Heart left ventricle (tissue), 16 donors: ENCODE data around the gene TSPAN32. TPM values are rescaled to one million over a fixed set of nuclear protein-coding genes. Genes with fewer than 3 reads are reported as not detected.

ENCODE experiments used
- ATAC-seq, 4 donors: fragments of 200-7000 bp; cut with Tn5 transposase; one replicate each; pipeline ENCODE4 v1.9.1; 2020 to 2022; ENCODE audit warnings: moderate library complexity in 4 of 4, mild to moderate bottlenecking in 3 of 4, moderate number of reproducible peaks in 1 of 4
- DNase-seq, 5 donors: peaks; one replicate each; pipeline ENCODE4 v3.0.0-alpha.2; 2020
- H3K27ac ChIP-seq, 12 donors: fragments of 200-600 bp; sonication (generic) in 4 of 12; one replicate each; pipeline versions ENCODE4 v1.5.0 to v1.8.0; 2016 to 2022; ENCODE audit warnings: mild to moderate bottlenecking in 2 of 12
- H3K27me3 ChIP-seq, 9 donors: fragments of 200-600 bp; sonication (generic) in 2 of 9; one replicate each; pipeline versions ENCODE4 v1.5.1 to v1.8.0; 2016 to 2022; ENCODE audit warnings: mild to moderate bottlenecking in 3 of 9
- H3K36me3 ChIP-seq, 9 donors: fragments of 200-600 bp; sonication (generic) in 2 of 9; one replicate each; pipeline versions ENCODE4 v1.5.0 to v1.8.0; 2018 to 2022; ENCODE audit warnings: mild to moderate bottlenecking in 2 of 9
- H3K4me1 ChIP-seq, 12 donors: fragments of 200-600 bp; sonication (generic) in 4 of 12; one replicate each; pipeline versions ENCODE4 v1.5.0 to v1.8.0; 2016 to 2022; ENCODE audit warnings: mild to moderate bottlenecking in 3 of 12
- H3K4me3 ChIP-seq, 12 donors: fragments of 200-600 bp; sonication (generic) in 4 of 12; one replicate each; pipeline versions ENCODE4 v1.5.0 to v1.8.0; 2017 to 2022; ENCODE audit warnings: mild to moderate bottlenecking in 9 of 12, moderate library complexity in 4 of 12
- H3K9me3 ChIP-seq, 12 donors: fragments of 200-600 bp; sonication (generic) in 4 of 12; one replicate each; pipeline versions ENCODE4 v1.5.0 to v1.8.0; 2016 to 2022; ENCODE audit warnings: mild to moderate bottlenecking in 1 of 12
- POLR2A ChIP-seq, 2 donors: fragments of 450-650 bp; IDR thresholded peaks; one replicate each; pipeline ENCODE4 v1.6.1; 2017; ENCODE audit warnings: antibody characterized with exemption in 2 of 2, mild to moderate bottlenecking in 2 of 2, moderate library complexity in 2 of 2
- WGBS, 4 donors: extraction: QIAGEN DNeasy Blood & Tissue Kit in 2 of 4; methylation state at CpG; one replicate each; pipeline versions ENCODE4 v1.1.5 to v1.1.7; 2013 to 2018; 5-methylcytosine and 5-hydroxymethylcytosine counted together
- intact Hi-C, 10 donors: fragments of 100-400 bp; cut with DNase I; formaldehyde crosslinking; loops; one replicate each; pipeline versions ENCODE4 v1.11.1 to v1.14.2; 2022
- long read RNA-seq, 3 donors: library from polyadenylated mRNA; unstranded; transcript quantifications; one replicate each; pipeline ENCODE4 v2.0.0, GENCODE V29; 2020 to 2021
- polyA plus RNA-seq, 2 donors: library from polyadenylated mRNA; stranded (reverse); fragments of 200-250 nt; gene quantifications; one replicate each; pipeline ENCODE4 v1.2.3, GENCODE V29; 2013
- total RNA-seq, 9 donors: library from RNA; depleted of rRNA in 2 of 9; stranded (reverse); fragments of >200 nt in 2 of 9; fragmentation: NEBNext Ultra II Directional in 3 of 9; extraction: Animal tissue kit (Norgen Biotek cat#: 25700) in 3 of 9; gene quantifications; one replicate each; pipeline versions ENCODE4 v1.1.0 to v1.2.4, GENCODE V29; 2016 to 2023
- TF ChIP-seq, protein P1 (sequence below), 12 donors: fragments of 200-600 bp; sonication (generic) in 4 of 12; IDR thresholded peaks; one replicate each; pipeline versions ENCODE4 v1.5.0 to v1.8.0; 2018 to 2022; ENCODE audit warnings: antibody characterized with exemption in 12 of 12, mild to moderate bottlenecking in 5 of 12
- donor health status: ischemic (EF 13 %, LVEDD 7.1; RV severe dilation, severe dysfunction).
- donor health status: healthy with polysubstance abuse.
- donor health status: DM: no; HTN: yes; CAD: no.
- donor health status: DM: no; HTN: no; CAD: no.
- donor health status: ischemic (EF 25% LVEDD 6.9; RV normal size, moderate dysfunction).
- donor health status: ischemic (EF 25% LVEDD 5.7; RV mildly dilated, moderate dysfunction).
- donor health status: healthy.
- donor health status: DM: yes; HTN: yes; CAD: no.
- donor health status: ischemic (EF 35%, LVEDD 5.7; RV mildly dilated, moderate dysfunction).
- donor health status: nonischemic (EF 11% LVEDD 7.7; RV severe dilation, severe dysfunction).
- donor health status: DM: yes; HTN: yes; CAD: no.
- donor health status: PGD.
- donor health status: ischemic (EF 29% LVEDD 5.4; RV normal size, mild dysfunction).
- donor health status: nonischemic (EF 23%, LVEDD 6.1; RV moderate dilation, normal function).

The TSPAN32 gene
- total RNA-seq (10 to 100 TPM in 7 of 9 donors, 1 to 10 TPM in 2; 9.5 to 29.5 (median 19.2) TPM), polyA plus RNA-seq (10 to 100 TPM in 1 of 2 donors, 1 to 10 TPM in 1; 3.5 to 15.5 TPM)
- long read RNA-seq, donor 1, partial matches to known transcripts: 7 of 27 reads
- long read RNA-seq, donor 1, other reads (novel, unspliced or antisense): 18 of 27 reads
- long read RNA-seq, donor 2, partial matches to known transcripts: 3 of 14 reads
- long read RNA-seq, donor 2, other reads (novel, unspliced or antisense): 7 of 14 reads
- long read RNA-seq, donor 3, partial matches to known transcripts: 3 of 6 reads
- long read RNA-seq, donor 3, other reads (novel, unspliced or antisense): 3 of 6 reads

DNA sequence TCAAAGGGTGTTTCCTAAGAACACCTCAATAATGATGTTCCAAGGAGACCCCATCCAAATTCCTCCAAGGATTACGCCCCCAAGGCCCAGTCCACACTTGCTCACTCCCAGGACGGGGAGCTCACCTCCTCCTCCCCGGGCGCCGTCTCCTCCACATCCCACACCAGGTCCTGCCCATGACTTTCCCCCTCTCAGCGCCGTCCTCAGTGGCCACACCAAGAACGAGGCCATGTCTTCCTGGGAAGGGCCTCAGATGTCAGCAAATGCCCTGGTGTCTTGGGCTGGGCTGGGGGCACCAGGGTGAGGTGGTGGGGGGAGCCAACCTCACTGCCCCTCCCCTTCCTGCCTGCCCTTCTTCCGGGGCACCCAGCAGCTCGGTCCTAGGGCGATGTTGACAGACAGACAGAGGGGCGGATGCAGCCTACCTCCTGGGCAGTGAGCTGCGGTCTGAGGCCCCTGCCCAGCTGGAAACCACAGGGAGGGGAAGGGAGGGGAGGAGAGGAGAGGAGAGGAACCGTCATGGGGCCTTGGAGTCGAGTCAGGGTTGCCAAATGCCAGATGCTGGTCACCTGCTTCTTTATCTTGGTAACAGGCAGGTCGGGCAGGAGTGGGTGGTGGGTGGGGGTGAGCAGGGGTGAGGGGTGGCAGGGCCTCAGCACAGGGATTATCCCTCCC lies at the start of gene TSPAN32, which contains the start of gene C11orf21:
TSS of gene TSPAN32 (plus strand) at position 383 of the 675 bp plus-strand sequence. CDS start at position 520, 137 bp downstream.
TSS of gene C11orf21 (minus strand) at position 288 of the 675 bp plus-strand sequence. CDS start at position 178, 110 bp downstream.
- DNase-seq (peak; percentile 74 to 85 (median 77)), ATAC-seq (peak; percentile 10 to 52 (median 42))
- peaks cover 0 to 3% (median 0%) of the 10 kb centered on the region in 9 donors for H3K36me3 ChIP-seq
- TF ChIP-seq, protein P1, sequence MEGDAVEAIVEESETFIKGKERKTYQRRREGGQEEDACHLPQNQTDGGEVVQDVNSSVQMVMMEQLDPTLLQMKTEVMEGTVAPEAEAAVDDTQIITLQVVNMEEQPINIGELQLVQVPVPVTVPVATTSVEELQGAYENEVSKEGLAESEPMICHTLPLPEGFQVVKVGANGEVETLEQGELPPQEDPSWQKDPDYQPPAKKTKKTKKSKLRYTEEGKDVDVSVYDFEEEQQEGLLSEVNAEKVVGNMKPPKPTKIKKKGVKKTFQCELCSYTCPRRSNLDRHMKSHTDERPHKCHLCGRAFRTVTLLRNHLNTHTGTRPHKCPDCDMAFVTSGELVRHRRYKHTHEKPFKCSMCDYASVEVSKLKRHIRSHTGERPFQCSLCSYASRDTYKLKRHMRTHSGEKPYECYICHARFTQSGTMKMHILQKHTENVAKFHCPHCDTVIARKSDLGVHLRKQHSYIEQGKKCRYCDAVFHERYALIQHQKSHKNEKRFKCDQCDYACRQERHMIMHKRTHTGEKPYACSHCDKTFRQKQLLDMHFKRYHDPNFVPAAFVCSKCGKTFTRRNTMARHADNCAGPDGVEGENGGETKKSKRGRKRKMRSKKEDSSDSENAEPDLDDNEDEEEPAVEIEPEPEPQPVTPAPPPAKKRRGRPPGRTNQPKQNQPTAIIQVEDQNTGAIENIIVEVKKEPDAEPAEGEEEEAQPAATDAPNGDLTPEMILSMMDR (IDR thresholded peaks at IDR 0.05): no peak
- 29 to 46% (median 37%) methylated on average over 13 to 16 of the region's 16 CpGs for WGBS, 4 donors
- peak within 1 kb of the TSS; percentile 76 to 98 (median 88) for H3K27ac ChIP-seq
- H3K9me3 ChIP-seq: no peaks in the 10 kb centered on the region
- peak within 1 kb of the TSS; percentile 20 to 61 (median 48) for H3K4me3 ChIP-seq
- H3K4me1 ChIP-seq: peaks cover 9 to 76% (median 30%) of the 10 kb centered on the region in 12 donors
- no peaks in the 10 kb centered on the region for H3K27me3 ChIP-seq
- intact Hi-C loops: loop anchor here in 9 of 10 donors (1.0 to 10.0 kb wide), 8 partner anchors 73 to 593 kb away; partner anchors contain the start of gene TSSC4 (in 1 of the 9)

GRCh38 chr11:2252018-2252417 lies 49.8 kb upstream of the TSPAN32 start:
- Histone ChIP-seq H3K4me1 (no peaks in the 10 kb centered on the region), H3K27ac (no peak overlapping the region), H3K27me3 (peaks cover 0 to 17% (median 0%) of the 10 kb centered on the region in 9 donors), H3K4me3 (no peak overlapping the region), H3K9me3 (peaks cover 0 to 9% (median 0%) of the 10 kb centered on the region in 12 donors), H3K36me3 (no peaks in the 10 kb centered on the region)
- intact Hi-C loops: no loop called here
- DNase-seq: no peak
- no peak for ATAC-seq
- TF ChIP-seq, protein P1 (IDR thresholded peaks at IDR 0.05): no peak
- TF ChIP-seq POLR2A (IDR thresholded peaks at IDR 0.05): no peak
- 61 to 70% (median 65%) methylated on average over 6 of the region's 6 CpGs for WGBS, 4 donors

GRCh38 chr11:2256293-2256913 lies 45.4 kb upstream of the TSPAN32 start:
- Histone ChIP-seq H3K27me3 (peaks cover 0 to 18% (median 0%) of the 10 kb centered on the region in 9 donors), H3K4me3 (no peak overlapping the region), H3K9me3 (peaks cover 0 to 9% (median 0%) of the 10 kb centered on the region in 12 donors), H3K27ac (no peak overlapping the region), H3K36me3 (no peaks in the 10 kb centered on the region), H3K4me1 (no peaks in the 10 kb centered on the region)
- ATAC-seq: no peak
- TF ChIP-seq, protein P1 (IDR thresholded peaks at IDR 0.05): no peak
- TF ChIP-seq POLR2A (IDR thresholded peaks at IDR 0.05): no peak
- intact Hi-C loops: no loop called here
- peak in 1 of 5 donors; percentile 24 for DNase-seq
- 80 to 88% (median 84%) methylated on average over 9 to 14 of the region's 14 CpGs for WGBS, 4 donors
